OCI-LY1 (cell line): ENCODE data around the gene XCL1.
"Not testable (repeated sequence)": the region's sequence is repeated elsewhere in the genome, so short reads cannot be mapped to it uniquely, and the experiment has no call there.

Experiments
- H2AFZ ChIP-seq: fragments of 200-600 bp; sonication (generic), shearing (Covaris generic); 2 replicates; pipeline ENCODE4 v1.6.0; 2014; ENCODE audit warnings: antibody characterized with exemption, mild to moderate bottlenecking, low read length
- H3F3A ChIP-seq: fragments of 200-600 bp; sonication (generic), shearing (Covaris generic); 2 replicates; pipeline ENCODE4 v1.6.0; 2014; ENCODE audit warnings: mild to moderate bottlenecking, antibody characterized with exemption, low read length, moderate library complexity; ENCODE audit not compliant: insufficient read depth
- H3K27ac ChIP-seq: fragments of 200-600 bp; sonication (generic); 2 replicates; pipeline ENCODE4 v1.5.1; 2014; ENCODE audit warnings: low read length, mixed run types, mild to moderate bottlenecking, low read depth; ENCODE audit not compliant: poor library complexity, severe bottlenecking
- H3K27me3 ChIP-seq: fragments of 200-600 bp; sonication (generic); 2 replicates; pipeline ENCODE4 v1.6.0; 2014; ENCODE audit warnings: antibody characterized with exemption, mild to moderate bottlenecking, low read length, moderate library complexity; ENCODE audit not compliant: insufficient read depth
- H3K36me3 ChIP-seq: fragments of 200-600 bp; sonication (generic); 2 replicates; pipeline ENCODE4 v1.6.1; 2014; ENCODE audit warnings: mild to moderate bottlenecking, antibody characterized with exemption, low read length, moderate library complexity, mixed read lengths; ENCODE audit not compliant: insufficient read depth
- H3K4me1 ChIP-seq: fragments of 200-600 bp; sonication (generic); 2 replicates; pipeline ENCODE4 v1.5.1; 2014; ENCODE audit warnings: mild to moderate bottlenecking, low read length, moderate library complexity; ENCODE audit not compliant: insufficient read depth, severe bottlenecking
- H3K4me2 ChIP-seq: fragments of 200-600 bp; sonication (generic), shearing (Covaris generic); 2 replicates; pipeline ENCODE4 v1.6.1; 2014; ENCODE audit warnings: low read length
- H3K4me3 ChIP-seq: fragments of 200-600 bp; sonication (generic); 2 replicates; pipeline ENCODE4 v1.5.1; 2014; ENCODE audit warnings: low read length, low read depth, mild to moderate bottlenecking, mixed read lengths; ENCODE audit not compliant: poor library complexity, severe bottlenecking
- H3K79me2 ChIP-seq: fragments of 200-600 bp; shearing (Covaris generic); 2 replicates; pipeline ENCODE4 v1.6.1; 2016; ENCODE audit warnings: mixed run types, low read length, mixed read lengths; ENCODE audit not compliant: insufficient read depth
- H3K9ac ChIP-seq: fragments of 200-600 bp; sonication (generic), shearing (Covaris generic); 2 replicates; pipeline ENCODE4 v1.6.1; 2014; ENCODE audit warnings: mild to moderate bottlenecking, low read length, mixed read lengths
- H3K9me2 ChIP-seq: fragments of 200-600 bp; sonication (generic), shearing (Covaris generic); 2 replicates; pipeline ENCODE4 v1.6.1; 2014; ENCODE audit warnings: low read depth, mild to moderate bottlenecking, low read length, mixed read lengths
- H3K9me3 ChIP-seq: fragments of 200-600 bp; shearing (Covaris generic); 2 replicates; pipeline ENCODE4 v1.6.1; 2014; ENCODE audit warnings: low read length, mixed read lengths
- H4K20me1 ChIP-seq: fragments of 200-600 bp; sonication (generic), shearing (Covaris generic); 2 replicates; pipeline ENCODE4 v1.6.0; 2016; ENCODE audit warnings: mild to moderate bottlenecking, low read length; ENCODE audit not compliant: insufficient read depth
- EZH2 ChIP-seq: fragments of 200-600 bp; sonication (generic), shearing (Covaris generic); IDR thresholded peaks from 2 replicates; pipeline ENCODE4 v1.8.0; 2017; ENCODE audit warnings: borderline replicate concordance, mixed run types, mild to moderate bottlenecking, antibody characterized with exemption, low read length, moderate library complexity, mixed read lengths
- TF ChIP-seq, protein P1 (sequence below): fragments of 200-600 bp; sonication (generic), shearing (Covaris generic); IDR thresholded peaks from 2 replicates; pipeline ENCODE4 v1.5.1; 2017; ENCODE audit warnings: mild to moderate bottlenecking, antibody characterized with exemption, low read length, moderate library complexity, mixed read lengths

Gene XCL1

DNA sequence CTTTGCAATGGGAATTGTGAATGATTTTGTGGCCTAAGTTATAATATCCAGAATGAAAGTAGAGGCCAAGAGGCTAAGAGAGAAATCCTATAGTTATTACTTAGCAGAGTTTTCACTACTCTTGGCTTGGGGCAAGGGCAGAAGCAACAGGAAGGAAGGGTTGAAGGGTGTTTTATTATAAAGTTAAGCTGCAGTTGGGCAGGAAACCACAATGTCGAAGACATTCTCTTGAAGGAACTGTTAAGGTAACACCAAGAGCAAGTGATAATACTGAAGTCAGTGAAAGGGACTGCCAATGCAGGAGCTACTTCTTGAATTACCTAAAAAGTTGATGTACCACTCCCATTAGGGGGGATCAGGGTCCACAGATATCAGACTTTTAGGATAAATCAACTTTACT lies 40.9 kb upstream of the XCL1 start:
- Histone ChIP-seq H3K27ac (no peak overlapping the region), H3K9ac (no peak overlapping the region), H3F3A (no peaks in the 10 kb centered on the region), H3K4me1 (no peaks in the 10 kb centered on the region), H4K20me1 (no peaks in the 10 kb centered on the region), H3K4me2 (no peak overlapping the region), H3K4me3 (no peak overlapping the region), H3K27me3 (no peaks in the 10 kb centered on the region), H3K36me3 (no peaks in the 10 kb centered on the region), H2AFZ (no peak overlapping the region), H3K9me3 (no peaks in the 10 kb centered on the region), H3K79me2 (no peaks in the 10 kb centered on the region), H3K9me2 (no peaks in the 10 kb centered on the region)
- TF ChIP-seq EZH2: no peak
- TF ChIP-seq, protein P1, sequence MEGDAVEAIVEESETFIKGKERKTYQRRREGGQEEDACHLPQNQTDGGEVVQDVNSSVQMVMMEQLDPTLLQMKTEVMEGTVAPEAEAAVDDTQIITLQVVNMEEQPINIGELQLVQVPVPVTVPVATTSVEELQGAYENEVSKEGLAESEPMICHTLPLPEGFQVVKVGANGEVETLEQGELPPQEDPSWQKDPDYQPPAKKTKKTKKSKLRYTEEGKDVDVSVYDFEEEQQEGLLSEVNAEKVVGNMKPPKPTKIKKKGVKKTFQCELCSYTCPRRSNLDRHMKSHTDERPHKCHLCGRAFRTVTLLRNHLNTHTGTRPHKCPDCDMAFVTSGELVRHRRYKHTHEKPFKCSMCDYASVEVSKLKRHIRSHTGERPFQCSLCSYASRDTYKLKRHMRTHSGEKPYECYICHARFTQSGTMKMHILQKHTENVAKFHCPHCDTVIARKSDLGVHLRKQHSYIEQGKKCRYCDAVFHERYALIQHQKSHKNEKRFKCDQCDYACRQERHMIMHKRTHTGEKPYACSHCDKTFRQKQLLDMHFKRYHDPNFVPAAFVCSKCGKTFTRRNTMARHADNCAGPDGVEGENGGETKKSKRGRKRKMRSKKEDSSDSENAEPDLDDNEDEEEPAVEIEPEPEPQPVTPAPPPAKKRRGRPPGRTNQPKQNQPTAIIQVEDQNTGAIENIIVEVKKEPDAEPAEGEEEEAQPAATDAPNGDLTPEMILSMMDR: no peak

- not testable (repeated sequence) for H3K27me3 ChIP-seq, H3K4me3 ChIP-seq, H3K9me2 ChIP-seq, H3K79me2 ChIP-seq, H3K27ac ChIP-seq, H4K20me1 ChIP-seq, H3K9me3 ChIP-seq, H3F3A ChIP-seq, H2AFZ ChIP-seq, H3K9ac ChIP-seq, H3K4me1 ChIP-seq, H3K4me2 ChIP-seq, H3K36me3 ChIP-seq
These were observed 35.6 kb upstream of the XCL1 start for GRCh38 chr1:168540798-168541197.

DNA sequence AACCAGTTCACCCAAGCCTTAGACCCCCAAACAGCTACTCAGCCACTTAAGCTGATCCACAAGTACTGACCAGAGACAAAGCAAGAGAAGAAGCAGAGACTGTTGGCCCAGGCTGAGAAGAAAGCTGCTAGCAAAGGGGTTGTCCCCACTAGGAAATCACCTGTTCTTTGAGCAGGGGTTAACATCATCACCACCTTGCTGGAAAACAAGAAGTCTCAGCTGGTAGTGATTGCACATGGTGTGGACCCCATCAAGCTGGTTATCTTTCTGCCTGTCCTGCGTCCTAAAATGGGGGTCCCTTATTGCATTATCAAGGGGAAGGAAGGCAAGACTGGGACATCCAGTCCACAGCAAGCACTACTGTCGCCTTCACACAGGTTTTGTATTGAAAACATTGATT lies 33.4 kb upstream of the XCL1 start:
- not testable (repeated sequence) for H3K27me3 ChIP-seq, H3K36me3 ChIP-seq, H3K4me3 ChIP-seq, H3F3A ChIP-seq, H3K9me2 ChIP-seq, H4K20me1 ChIP-seq, H3K4me1 ChIP-seq, H3K9me3 ChIP-seq, H2AFZ ChIP-seq, H3K4me2 ChIP-seq, H3K27ac ChIP-seq, H3K9ac ChIP-seq, H3K79me2 ChIP-seq

DNA sequence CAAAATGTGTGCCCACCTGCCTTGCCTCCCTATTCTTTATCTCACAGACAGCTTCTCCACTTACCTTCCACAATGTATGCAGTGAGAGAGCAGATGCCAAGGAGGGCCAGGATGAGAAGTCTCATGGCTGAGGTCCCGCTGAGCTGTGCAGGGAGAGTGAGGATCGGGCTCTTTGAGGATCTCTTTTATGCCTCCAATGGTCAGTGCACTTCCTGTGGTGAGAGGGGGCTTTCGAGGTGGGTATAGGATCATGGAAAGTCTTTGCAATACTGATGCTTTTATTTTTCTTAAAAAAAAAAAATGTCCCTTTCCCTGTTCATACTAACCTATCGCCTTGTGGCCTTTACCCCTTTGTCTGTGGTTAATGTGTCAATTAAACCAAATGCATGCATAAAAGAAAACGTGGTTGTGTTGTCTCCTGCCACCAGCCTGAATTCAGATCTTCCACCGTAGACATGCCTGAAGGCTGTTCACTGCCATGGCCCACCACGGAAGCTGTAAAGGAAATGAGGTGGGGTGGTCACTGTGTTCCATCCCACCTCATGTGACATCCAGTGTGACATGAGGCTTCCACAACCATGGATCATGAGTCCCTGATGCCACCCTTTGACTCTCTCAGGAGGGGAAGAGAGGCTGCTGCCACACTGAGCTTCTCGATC lies 32.4 kb upstream of the XCL1 start, which contains the start of gene XCL2:
Gene XCL2 (minus strand): TSS at position 158 of the 659 bp plus-strand sequence. CDS start 33 bp downstream, at position 125.
- H3F3A ChIP-seq, H3K36me3 ChIP-seq, H3K27me3 ChIP-seq, H3K4me3 ChIP-seq, H3K9me2 ChIP-seq, H3K27ac ChIP-seq, H3K9ac ChIP-seq, H3K4me2 ChIP-seq, H2AFZ ChIP-seq, H3K79me2 ChIP-seq, H4K20me1 ChIP-seq, H3K4me1 ChIP-seq, H3K9me3 ChIP-seq: not testable (repeated sequence)
